Loucy (cell line): ENCODE data around the gene CSRP2.

Experiments used
- H2AFZ ChIP-seq: fragments of 200-600 bp; sonication (generic); 2 replicates; pipeline ENCODE4 v1.6.0; 2016; ENCODE audit warnings: antibody characterized with exemption, mild to moderate bottlenecking, low read length, moderate library complexity
- H3F3A ChIP-seq: fragments of 200-600 bp; 2 replicates; pipeline ENCODE4 v1.6.0; 2016; ENCODE audit warnings: antibody characterized with exemption, low read depth, mild to moderate bottlenecking
- H3K27me3 ChIP-seq: fragments of 200-600 bp; sonication (generic); 2 replicates; pipeline ENCODE4 v1.6.1; 2014; ENCODE audit warnings: low read length, mild to moderate bottlenecking; ENCODE audit not compliant: insufficient read depth, poor library complexity, severe bottlenecking
- H3K36me3 ChIP-seq: fragments of 200-600 bp; sonication (generic); 2 replicates; pipeline ENCODE4 v1.6.1; 2016; ENCODE audit warnings: low read length; ENCODE audit not compliant: insufficient read depth
- H3K4me1 ChIP-seq: fragments of 200-600 bp; sonication (generic); 2 replicates; pipeline ENCODE4 v1.5.1; 2014; ENCODE audit warnings: low read length, mild to moderate bottlenecking; ENCODE audit not compliant: insufficient read depth, poor library complexity, severe bottlenecking
- H3K4me2 ChIP-seq: fragments of 200-600 bp; sonication (generic); 2 replicates; pipeline ENCODE4 v1.6.0; 2014; ENCODE audit warnings: antibody characterized with exemption, low read length, low read depth, mild to moderate bottlenecking; ENCODE audit not compliant: poor library complexity, severe bottlenecking
- H3K4me3 ChIP-seq: fragments of 200-600 bp; sonication (generic); 2 replicates; pipeline ENCODE4 v1.5.1; 2014; ENCODE audit warnings: low read length, mild to moderate bottlenecking, mixed read lengths; ENCODE audit not compliant: poor library complexity, severe bottlenecking
- H3K79me2 ChIP-seq: fragments of 200-600 bp; sonication (generic); 2 replicates; pipeline ENCODE4 v1.6.1; 2014; ENCODE audit warnings: low read length; ENCODE audit not compliant: insufficient read depth
- H3K9ac ChIP-seq: fragments of 200-600 bp; sonication (generic); 2 replicates; pipeline ENCODE4 v1.6.0; 2014; ENCODE audit warnings: mild to moderate bottlenecking, low read depth, low read length, moderate library complexity; ENCODE audit not compliant: poor library complexity, severe bottlenecking
- H3K9me2 ChIP-seq: fragments of 200-600 bp; sonication (generic); replicated peaks from 2 replicates; pipeline ENCODE4 v1.6.1; 2016; ENCODE audit warnings: low read depth, low read length, mixed read lengths
- H3K9me3 ChIP-seq: fragments of 200-600 bp; sonication (generic); 2 replicates; pipeline ENCODE4 v1.6.1; 2014; ENCODE audit warnings: mild to moderate bottlenecking, antibody characterized with exemption, low read length, low read depth; ENCODE audit not compliant: insufficient read depth
- H4K20me1 ChIP-seq: fragments of 200-600 bp; sonication (generic); 2 replicates; pipeline ENCODE4 v1.6.0; 2014; ENCODE audit warnings: antibody characterized with exemption, low read length, mild to moderate bottlenecking; ENCODE audit not compliant: insufficient read depth, poor library complexity, severe bottlenecking
- CTCF ChIP-seq: fragments of 200-600 bp; sonication (generic); conservative IDR thresholded peaks from 2 replicates; pipeline ENCODE4 v1.5.1; 2014; ENCODE audit warnings: mild to moderate bottlenecking, antibody characterized with exemption, low read length
- EZH2phosphoT487 ChIP-seq: fragments of 200-600 bp; IDR thresholded peaks from 2 replicates; pipeline ENCODE4 v1.6.1; 2018; ENCODE audit warnings: antibody characterized with exemption, mild to moderate bottlenecking, moderate library complexity, borderline replicate concordance

CSRP2 gene

GRCh38 chr12:76878099-76878898 lies 520 bp downstream of the CSRP2 start:
- H4K20me1 ChIP-seq = no peaks in the 10 kb centered on the region
- no peak overlapping the region for H2AFZ ChIP-seq
- no peaks in the 10 kb centered on the region for H3K9me3 ChIP-seq
- TF ChIP-seq EZH2phosphoT487 (no peak), CTCF (no peak)
- no peaks in the 10 kb centered on the region for H3K36me3 ChIP-seq
- H3K79me2 ChIP-seq = no peaks in the 10 kb centered on the region
- no peaks in the 10 kb centered on the region for H3K9me2 ChIP-seq
- no peak overlapping the region for H3K9ac ChIP-seq
- no peaks in the 10 kb centered on the region for H3K27me3 ChIP-seq
- H3F3A ChIP-seq = no peaks in the 10 kb centered on the region
- no peaks in the 10 kb centered on the region for H3K4me1 ChIP-seq
- no peak overlapping the region for H3K4me2 ChIP-seq
- H3K4me3 ChIP-seq = no peak overlapping the region

- Histone ChIP-seq H3K4me1 (no peaks in the 10 kb centered on the region), H3K4me3 (no peak overlapping the region), H4K20me1 (no peaks in the 10 kb centered on the region), H2AFZ (no peak overlapping the region), H3K79me2 (no peaks in the 10 kb centered on the region), H3K9ac (no peak overlapping the region), H3K27me3 (no peaks in the 10 kb centered on the region), H3K9me3 (no peaks in the 10 kb centered on the region), H3K4me2 (no peak overlapping the region), H3F3A (no peaks in the 10 kb centered on the region), H3K9me2 (no peaks in the 10 kb centered on the region), H3K36me3 (no peaks in the 10 kb centered on the region)
- TF ChIP-seq CTCF = no peak
- no peak for TF ChIP-seq EZH2phosphoT487
These were observed 2.1 kb downstream of the CSRP2 start for GRCh38 chr12:76876696-76877229.

- H3F3A ChIP-seq = no peaks in the 10 kb centered on the region
- no peaks in the 10 kb centered on the region for H3K27me3 ChIP-seq
- no peak for TF ChIP-seq CTCF
- TF ChIP-seq EZH2phosphoT487 = no peak
- H3K4me2 ChIP-seq = no peak overlapping the region
- no peaks in the 10 kb centered on the region for H3K79me2 ChIP-seq
- no peak overlapping the region for H2AFZ ChIP-seq
- no peak overlapping the region for H3K9ac ChIP-seq
- H3K9me2 ChIP-seq = no peaks in the 10 kb centered on the region
- H3K4me3 ChIP-seq = no peak overlapping the region
- H3K4me1 ChIP-seq = peaks cover 3% of the 10 kb centered on the region
- no peaks in the 10 kb centered on the region for H4K20me1 ChIP-seq
- H3K36me3 ChIP-seq = no peaks in the 10 kb centered on the region
- no peaks in the 10 kb centered on the region for H3K9me3 ChIP-seq
These were observed 4.2 kb downstream of the CSRP2 start for GRCh38 chr12:76874491-76875190.
